IMR-90 (cell line): ENCODE results near the gene USP25. TPM values are rescaled to one million over a fixed set of nuclear protein-coding genes. Genes with fewer than 3 reads are reported as not detected.

ENCODE experiments used
- ATAC-seq: fragments of 200-7000 bp; cut with Tn5 transposase; 2 replicates; pipeline ENCODE4 v1.9.1; 2020; ENCODE audit warnings: low read depth, mild to moderate bottlenecking, moderate library complexity
- BruUV-seq: library from RNA; stranded (reverse); fragments of 400-500 nt; replicated peaks from 2 replicates; lab custom pipeline; 2021; lab: Mats Ljungman, UMichigan
- CTCF ChIA-PET: fragments of 300-600 bp; formaldehyde crosslinking; extraction: SDS; loops from one replicate; lab custom pipeline; 2021; ENCODE audit warnings: antibody characterized with exemption; lab: Yijun Ruan, JAX
- POLR2A ChIA-PET: fragments of 300-600 bp; sonication (Branson Sonifier 250); formaldehyde crosslinking; loops from one replicate; lab custom pipeline; 2022; ENCODE audit warnings: antibody characterized with exemption; ENCODE audit not compliant: unreplicated experiment; lab: Charles Lee
- DNase-seq: peaks from one replicate; pipeline ENCODE4 v3.0.0; 2013
- H2AFZ ChIP-seq: replicated peaks from 2 replicates; pipeline ENCODE3; 2013; ENCODE audit warnings: low read length, mild to moderate bottlenecking; ENCODE audit not compliant: poor library complexity
- H2AK5ac ChIP-seq: 2 replicates; pipeline ENCODE4 v1.6.1; 2013; ENCODE audit warnings: low read depth, low read length, inconsistent platforms
- H2AK9ac ChIP-seq: replicated peaks from 2 replicates; pipeline ENCODE3; 2013; ENCODE audit warnings: mild to moderate bottlenecking, low read depth, low read length, moderate library complexity; ENCODE audit not compliant: poor library complexity
- H2BK120ac ChIP-seq: 2 replicates; pipeline ENCODE4 v1.6.1; 2013; ENCODE audit warnings: low read depth, low read length, inconsistent platforms
- H2BK15ac ChIP-seq: 3 replicates; pipeline ENCODE4 v1.6.1; 2013; ENCODE audit warnings: low read depth, low read length, inconsistent platforms
- H2BK20ac ChIP-seq: 2 replicates; pipeline ENCODE4 v1.6.1; 2013; ENCODE audit warnings: low read depth, mild to moderate bottlenecking, inconsistent platforms, low read length, moderate library complexity
- H2BK5ac ChIP-seq: 2 replicates; pipeline ENCODE4 v1.6.1; 2013; ENCODE audit warnings: mild to moderate bottlenecking, low read depth, low read length, inconsistent platforms; ENCODE audit not compliant: poor library complexity, severe bottlenecking
- H3K14ac ChIP-seq: replicated peaks from 2 replicates; pipeline ENCODE4 v1.6.1; 2013; ENCODE audit warnings: low read depth, low read length, inconsistent platforms
- H3K18ac ChIP-seq: 2 replicates; pipeline ENCODE4 v1.6.1; 2013; ENCODE audit warnings: low read depth, low read length, control low read depth
- H3K23ac ChIP-seq: 2 replicates; pipeline ENCODE4 v1.6.1; 2013; ENCODE audit warnings: low read depth, low read length, inconsistent platforms
- H3K27ac ChIP-seq: 2 replicates; pipeline ENCODE4 v1.5.1; 2013; ENCODE audit warnings: mild to moderate bottlenecking, control low read depth, low read length; ENCODE audit not compliant: insufficient read depth
- H3K27me3 ChIP-seq: 2 replicates; pipeline ENCODE4 v1.6.1; 2013; ENCODE audit warnings: low read length; ENCODE audit not compliant: control insufficient read depth, insufficient read depth
- H3K36me3 ChIP-seq: 2 replicates; pipeline ENCODE4 v1.6.1; 2013; ENCODE audit warnings: low read length, mixed read lengths; ENCODE audit not compliant: control insufficient read depth, insufficient read depth
- H3K4ac ChIP-seq: 2 replicates; pipeline ENCODE4 v1.6.1; 2013; ENCODE audit warnings: low read depth, low read length, inconsistent platforms
- H3K4me1 ChIP-seq: 2 replicates; pipeline ENCODE4 v1.6.1; 2013; ENCODE audit warnings: low read length, mixed read lengths; ENCODE audit not compliant: control insufficient read depth, insufficient read depth
- H3K4me2 ChIP-seq: 2 replicates; pipeline ENCODE4 v1.6.1; 2013; ENCODE audit warnings: low read depth, mild to moderate bottlenecking, control low read depth, low read length, moderate library complexity
- H3K4me3 ChIP-seq: 2 replicates; pipeline ENCODE4 v1.5.1; 2013; ENCODE audit warnings: low read depth, mild to moderate bottlenecking, control low read depth, low read length, moderate library complexity; ENCODE audit not compliant: insufficient read depth
- H3K56ac ChIP-seq: 2 replicates; pipeline ENCODE4 v1.6.1; 2013; ENCODE audit warnings: low read length, inconsistent platforms; ENCODE audit not compliant: insufficient read depth; ENCODE audit errors: extremely low read depth
- H3K79me1 ChIP-seq, 2 experiments: 2 replicates each; pipeline ENCODE4 v1.6.1; 2013; ENCODE audit warnings: low read length in 2 of 2, inconsistent platforms in 1 of 2, low read depth in 1 of 2
- H3K9ac ChIP-seq: 2 replicates; pipeline ENCODE4 v1.6.1; 2013; ENCODE audit warnings: low read depth, low read length, control low read depth
- H3K9me1 ChIP-seq: 2 replicates; pipeline ENCODE4 v1.6.1; 2013; ENCODE audit warnings: low read length, inconsistent platforms; ENCODE audit not compliant: insufficient read depth
- H3K9me3 ChIP-seq: 2 replicates; pipeline ENCODE4 v1.6.1; 2013; ENCODE audit warnings: low read length; ENCODE audit not compliant: control insufficient read depth, insufficient read depth
- H4K20me1 ChIP-seq: 2 replicates; pipeline ENCODE4 v1.6.1; 2013; ENCODE audit warnings: low read length, inconsistent platforms; ENCODE audit not compliant: insufficient read depth
- H4K5ac ChIP-seq: 2 replicates; pipeline ENCODE4 v1.6.1; 2013; ENCODE audit warnings: mild to moderate bottlenecking, low read depth, low read length, control low read depth
- H4K8ac ChIP-seq, 2 experiments: 2 replicates each; pipeline ENCODE4 v1.6.1; 2013; ENCODE audit warnings: low read depth in 2 of 2, low read length in 2 of 2, control low read depth in 1 of 2, inconsistent platforms in 1 of 2
- H4K91ac ChIP-seq: 2 replicates; pipeline ENCODE4 v1.6.1; 2013; ENCODE audit warnings: low read depth, low read length, inconsistent platforms; ENCODE audit not compliant: insufficient read depth
- BHLHE40 ChIP-seq: fragments of 150-350 bp; IDR thresholded peaks from 2 replicates; pipeline ENCODE4 v1.6.1; 2016; ENCODE audit warnings: mild to moderate bottlenecking, low read depth, low read length
- CEBPB ChIP-seq: IDR thresholded peaks from 2 replicates; pipeline ENCODE4 v1.6.1; 2012; ENCODE audit warnings: low read depth, low read length, improper control_type of control experiment
- CHD1 ChIP-seq: IDR thresholded peaks from 2 replicates; pipeline ENCODE4 v1.6.1; 2012; ENCODE audit warnings: low read depth, low read length, improper control_type of control experiment
- CTCF ChIP-seq: conservative IDR thresholded peaks from 2 replicates; pipeline ENCODE4 v1.5.1; 2012; ENCODE audit warnings: mild to moderate bottlenecking, low read depth, low read length, improper control_type of control experiment
- FOS ChIP-seq: fragments of 150-350 bp; IDR thresholded peaks from 2 replicates; pipeline ENCODE4 v1.6.1; 2016; ENCODE audit warnings: low read depth, low read length
- NFE2L2 ChIP-seq: fragments of 150-350 bp; IDR thresholded peaks from 2 replicates; pipeline ENCODE4 v1.6.1; 2016; ENCODE audit warnings: low read depth, mild to moderate bottlenecking, low read length
- POLR2A ChIP-seq: IDR thresholded peaks from 2 replicates; pipeline ENCODE4 v1.6.1; 2012; ENCODE audit warnings: mild to moderate bottlenecking, low read depth, low read length
- RAD21 ChIP-seq: IDR thresholded peaks from 2 replicates; pipeline ENCODE4 v1.6.1; 2012; ENCODE audit warnings: low read length, improper control_type of control experiment
- RCOR1 ChIP-seq: IDR thresholded peaks from 2 replicates; pipeline ENCODE4 v1.6.1; 2012; ENCODE audit warnings: mild to moderate bottlenecking, low read length, improper control_type of control experiment; ENCODE audit not compliant: insufficient replicate concordance
- RFX5 ChIP-seq: IDR thresholded peaks from 2 replicates; pipeline ENCODE4 v1.8.0; 2012; ENCODE audit warnings: low read depth, mild to moderate bottlenecking, low read length, moderate library complexity
- USF2 ChIP-seq: fragments of 150-350 bp; IDR thresholded peaks from 2 replicates; pipeline ENCODE4 v1.6.1; 2017; ENCODE audit warnings: mild to moderate bottlenecking, antibody characterized with exemption, low read length, low read depth
- whole genome bisulfite sequencing, 2 experiments: methylation state at CpG; one replicate each; pipeline versions ENCODE4 v1.1.5 to v1.1.7; 2013; ENCODE audit warnings: missing lambda C conversion rate in 2 of 2; ENCODE audit not compliant: insufficient read length in 1 of 2; ENCODE audit errors: extremely low coverage in 2 of 2; 5-methylcytosine and 5-hydroxymethylcytosine counted together
- dilution Hi-C: fragments of 300-500 bp; cut with HindIII; formaldehyde crosslinking; loops from one replicate; pipeline ENCODE4 v1.14.3; 2018; ENCODE audit warnings: low sequenced_read_pairs; ENCODE audit not compliant: unreplicated experiment
- in situ Hi-C: fragments of 300-500 bp; cut with MboI; formaldehyde crosslinking; loops from 3 replicates; pipeline ENCODE4 v1.14.3; 2019; ENCODE audit warnings: low sequenced_read_pairs, inconsistent platforms, mixed read lengths
- intact Hi-C: fragments of 100-400 bp; cut with micrococcal nuclease; formaldehyde crosslinking; loops from 2 replicates; pipeline ENCODE4 v1.10.0; 2022
- polyA plus RNA-seq, 3 experiments: library from polyadenylated mRNA; depleted of rRNA; stranded (reverse); fragments of >200 nt; gene quantifications; 2 replicates each; pipeline ENCODE4 v1.2.3, GENCODE V29; 2012; ENCODE audit warnings: low replicate concordance in 1 of 3
- total RNA-seq: library from RNA; depleted of rRNA; stranded (reverse); fragments of >200 nt; gene quantifications from 2 replicates; pipeline ENCODE4 v1.2.3, GENCODE V29; 2012

USP25 gene
- total and polyA plus RNA-seq, 2 of the 4 experiments (the other 2 are of a cell fraction): 9.3 to 23.3 TPM

GRCh38 chr21:15826908-15827601 is 97.3 kb downstream of the USP25 start:
- H4K8ac ChIP-seq: no peak overlapping the region
- TF ChIP-seq RFX5 (no peak), POLR2A (no peak), RAD21 (no peak), USF2 (no peak), BHLHE40 (no peak), NFE2L2 (no peak), CTCF (no peak), FOS (no peak), CHD1 (no peak), CEBPB (no peak), RCOR1 (no peak)
- CTCF ChIA-PET: interaction anchor here (0.6 to 0.7 kb wide), 2 partner anchors 164 to 247 kb away, joined by 3 to 4 read pairs; no protein-coding TSS in a partner anchor
- POLR2A ChIA-PET: interaction anchor here (0.6 kb wide), 1 partner anchor 267 kb away, joined by 3 read pairs; no protein-coding TSS in a partner anchor
- H3K27ac ChIP-seq: no peak overlapping the region
- H3K56ac ChIP-seq: no peak overlapping the region
- no peak overlapping the region for H3K23ac ChIP-seq
- ATAC-seq (no peak), DNase-seq (no peak)
- no peak overlapping the region for H3K4me2 ChIP-seq
- H3K27me3 ChIP-seq: no peaks in the 10 kb centered on the region
- no peak overlapping the region for H2AK9ac ChIP-seq
- H4K91ac ChIP-seq: no peak overlapping the region
- dilution Hi-C loops (no loop called here), intact Hi-C loops (no loop called here), in situ Hi-C loops (no loop called here)
- H3K4me1 ChIP-seq: no peaks in the 10 kb centered on the region
- H4K20me1 ChIP-seq: no peaks in the 10 kb centered on the region
- no peak overlapping the region for H2AFZ ChIP-seq
- 100% methylated on average over 1 of the region's 8 CpGs; no CpG with 5 or more reads in 1 of the 2 experiments for WGBS, 2 experiments
- H3K14ac ChIP-seq: no peak overlapping the region
- H3K79me1 ChIP-seq: no peaks in the 10 kb centered on the region
- H4K5ac ChIP-seq: no peak overlapping the region
- H2BK20ac ChIP-seq: no peak overlapping the region
- peaks cover 4% of the 10 kb centered on the region for H3K36me3 ChIP-seq
- BruUV-seq: no TSS peak
- peaks cover 2% of the 10 kb centered on the region; the same call in 1 of the 2 replicates for H3K9me1 ChIP-seq
- no peak overlapping the region for H2BK5ac ChIP-seq
- H3K9me3 ChIP-seq: no peaks in the 10 kb centered on the region
- no peak overlapping the region for H3K18ac ChIP-seq
- no peak overlapping the region for H3K4ac ChIP-seq
- no peak overlapping the region for H2BK15ac ChIP-seq
- H2BK120ac ChIP-seq: no peak overlapping the region
- H3K4me3 ChIP-seq: no peak overlapping the region
- no peak overlapping the region for H3K9ac ChIP-seq
- H2AK5ac ChIP-seq: no peak overlapping the region
